HepG2 (cell line): Measurements from ENCODE around the gene TRIM7. TPM values are rescaled to one million over a fixed set of nuclear protein-coding genes. Genes with fewer than 3 reads are reported as not detected.

Experiments used
- ATF3 ChIP-seq: sonication (generic); formaldehyde crosslinking; IDR thresholded peaks from 2 replicates; pipeline ENCODE4 v1.4.0; 2020; ENCODE audit warnings: missing genetic modification reagents
- ELF1 ChIP-seq: sonication (generic); formaldehyde crosslinking; IDR thresholded peaks from 2 replicates; pipeline ENCODE4 v1.4.0; 2020; ENCODE audit warnings: missing genetic modification reagents
- GABPA ChIP-seq, 2 experiments: IDR thresholded peaks; 2 replicates each; pipeline ENCODE4 v1.6.1; 2011 to 2016; ENCODE audit warnings: low read depth in 2 of 2, low read length in 1 of 2, missing biosample characterization in 1 of 2, missing genetic modification characterization in 1 of 2
- MTF1 ChIP-seq: sonication (generic); formaldehyde crosslinking; IDR thresholded peaks from 2 replicates; pipeline ENCODE4 v1.5.0; 2020; ENCODE audit warnings: missing genetic modification reagents
- PITX1 ChIP-seq: sonication (generic); formaldehyde crosslinking; IDR thresholded peaks from 2 replicates; pipeline ENCODE4 v1.5.1; 2020; ENCODE audit warnings: mild to moderate bottlenecking, missing genetic modification reagents
- RFX1 ChIP-seq: fragments of 450-650 bp; IDR thresholded peaks from 2 replicates; pipeline ENCODE4 v1.6.1; 2017
- SMAD3 ChIP-seq: sonication (generic); formaldehyde crosslinking; IDR thresholded peaks from 2 replicates; pipeline ENCODE4 v1.4.0; 2020; ENCODE audit warnings: missing genetic modification reagents
- YEATS2 ChIP-seq: sonication (generic); formaldehyde crosslinking; IDR thresholded peaks from 2 replicates; pipeline ENCODE4 v1.4.0; 2020; ENCODE audit warnings: missing genetic modification reagents, borderline replicate concordance
- ZFAT ChIP-seq: sonication (generic); formaldehyde crosslinking; conservative IDR thresholded peaks from 2 replicates; pipeline ENCODE4 v1.8.1; 2023; ENCODE audit warnings: missing genetic modification reagents, inconsistent platforms
- ZFP1 ChIP-seq: IDR thresholded peaks from 2 replicates; pipeline ENCODE4 v1.6.1; 2016
- ZFP36 ChIP-seq: fragments of 150-350 bp; IDR thresholded peaks from 2 replicates; pipeline ENCODE4 v1.6.1; 2018; ENCODE audit warnings: borderline replicate concordance, low read length, low read depth; ENCODE audit not compliant: partially characterized antibody
- ZNF264 ChIP-seq: sonication (generic); formaldehyde crosslinking; IDR thresholded peaks from 2 replicates; pipeline ENCODE4 v1.4.0; 2020; ENCODE audit warnings: missing genetic modification reagents
- ZNF3 ChIP-seq: IDR thresholded peaks from 2 replicates; pipeline ENCODE4 v1.7.0; 2017; ENCODE audit warnings: inconsistent platforms
- ZNF383 ChIP-seq: sonication (generic); formaldehyde crosslinking; IDR thresholded peaks from 2 replicates; pipeline ENCODE4 v1.4.0; 2020; ENCODE audit warnings: missing genetic modification reagents, mild to moderate bottlenecking, borderline replicate concordance
- ZNF510 ChIP-seq: sonication (generic); formaldehyde crosslinking; IDR thresholded peaks from 2 replicates; pipeline ENCODE4 v1.4.0; 2020; ENCODE audit warnings: low read depth, mild to moderate bottlenecking, missing genetic modification reagents
- ZNF558 ChIP-seq: sonication (generic); formaldehyde crosslinking; IDR thresholded peaks from 2 replicates; pipeline ENCODE4 v1.9.0; 2022; ENCODE audit warnings: mild to moderate bottlenecking, missing genetic modification reagents, borderline replicate concordance
- ZNF646 ChIP-seq: sonication (generic); formaldehyde crosslinking; IDR thresholded peaks from 2 replicates; pipeline ENCODE4 v1.9.0; 2021; ENCODE audit warnings: mild to moderate bottlenecking, missing genetic modification reagents
- ZNF691 ChIP-seq: sonication (generic); formaldehyde crosslinking; IDR thresholded peaks from 2 replicates; pipeline ENCODE4 v1.4.0; 2020; ENCODE audit warnings: missing genetic modification reagents, low read depth, mild to moderate bottlenecking, borderline replicate concordance
- polyA plus RNA-seq, 8 experiments: library from polyadenylated mRNA; depleted of rRNA in 3 of 8; stranded (reverse) in 7 of 8; unstranded in 1 of 8; fragments of >200 nt; fragmentation: Illumina TruSeq in 4 of 8; extraction: Trizol in 4 of 8; gene quantifications; 2 replicates each; pipeline versions ENCODE4 v1.2.1 to v1.2.3, GENCODE V29; 2011 to 2016; ENCODE audit warnings: low read depth in 4 of 8, missing spikeins in 1 of 8, mixed read lengths in 1 of 8; ENCODE audit not compliant: insufficient read depth in 1 of 8
- total RNA-seq, 5 experiments: library from RNA; depleted of rRNA; stranded (reverse); fragments of >200 nt; fragmentation: Illumina TruSeq; extraction: Trizol; gene quantifications; 2 replicates each; pipeline ENCODE4 v1.2.3, GENCODE V29; 2016; ENCODE audit warnings: low read depth in 1 of 5

TRIM7 gene
- total and polyA plus RNA-seq, 2 of the 13 experiments (the other 11 are each of a cell fraction or from before 2014, with no cell fraction given), result 0.13 TPM; not detected in 1

GRCh38 chr5:181221792-181222629, 17.0 kb upstream of the TRIM7 start (continued):
- TF ChIP-seq ATF3, result peak; percentile 9; the same call in 1 of the 2 replicates
- TF ChIP-seq ELF1 (CRISPR knock-in tag), result peak; percentile 69
- 0 out of 2 replicates have a peak, but pooled peaks have one; percentile 42 for TF ChIP-seq MTF1 (CRISPR knock-in tag)
- TF ChIP-seq ZNF383 (CRISPR knock-in tag), result no peak; the same call in 1 of the 2 replicates
- TF ChIP-seq RFX1, result no peak
- no peak for TF ChIP-seq GABPA (IDR thresholded peaks at IDR 0.05; ENCODE audit: low read depth, low read length)
- TF ChIP-seq GABPA (CRISPR knock-in tag; IDR thresholded peaks at IDR 0.05; ENCODE audit: low read depth), result peak; percentile 72
- TF ChIP-seq YEATS2 (CRISPR knock-in tag), result peak; percentile 60; the same call in 1 of the 2 replicates
- peak; percentile 92 for TF ChIP-seq ZFAT (CRISPR knock-in tag)
- no peak for TF ChIP-seq ZNF3 (CRISPR knock-in tag)
- TF ChIP-seq ZFP1 (CRISPR knock-in tag), result peak; percentile 22
- peak; percentile 36 for TF ChIP-seq ZFP36
- TF ChIP-seq ZNF691, result peak; percentile 49
- peak; percentile 45; the same call in 1 of the 2 replicates for TF ChIP-seq PITX1 (CRISPR knock-in tag)
- TF ChIP-seq ZNF558, result no peak
- peak; percentile 91 for TF ChIP-seq SMAD3 (CRISPR knock-in tag)
- TF ChIP-seq ZNF646 (CRISPR knock-in tag), result peak; percentile 49; the same call in 1 of the 2 replicates
- peak; percentile 88; the same call in 1 of the 2 replicates for TF ChIP-seq ZNF510 (CRISPR knock-in tag)
- peak; percentile 72 for TF ChIP-seq ZNF264 (CRISPR knock-in tag)
